GM18867 (cell line): ENCODE data around the gene MERTK.

Experiments
- ATAC-seq: cut with Tn5 transposase; IDR thresholded peaks from one replicate; pipeline ENCODE4 v1.9.1; 2021; ENCODE audit warnings: mild to moderate bottlenecking, moderate library complexity; ENCODE audit not compliant: unreplicated experiment

MERTK gene

DNA sequence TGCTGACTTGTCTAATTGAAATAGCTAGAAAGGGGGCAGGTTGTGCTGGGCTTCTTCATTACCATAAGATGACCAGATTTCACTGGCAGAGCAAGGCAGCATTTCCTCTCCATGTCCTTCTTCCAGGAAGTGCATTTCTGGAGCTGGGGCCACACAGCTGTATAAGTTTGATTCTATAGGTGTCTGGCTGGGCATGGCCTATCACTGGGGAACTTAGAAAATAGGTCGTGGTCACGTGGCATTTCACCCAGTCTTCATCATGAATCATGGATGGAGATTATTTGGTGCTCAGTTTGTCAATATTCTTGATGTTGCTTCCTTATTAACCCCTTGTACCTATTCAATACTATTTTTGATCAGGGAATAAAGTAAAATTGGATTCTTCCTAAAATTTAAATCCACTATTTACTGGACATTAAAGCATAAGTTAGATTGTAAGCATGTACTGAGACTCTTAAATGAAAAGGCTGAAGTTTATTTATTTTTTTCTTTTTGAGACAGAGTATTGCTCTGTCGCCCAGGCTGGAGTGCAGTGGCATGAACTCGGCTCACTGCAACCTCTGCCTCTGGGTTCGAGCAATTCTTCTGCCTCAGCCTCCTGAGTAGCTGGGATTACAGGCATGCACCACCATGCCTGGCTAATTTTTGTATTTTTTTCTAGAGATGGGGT lies 107.1 kb downstream of the MERTK start:
- no peak for ATAC-seq

DNA sequence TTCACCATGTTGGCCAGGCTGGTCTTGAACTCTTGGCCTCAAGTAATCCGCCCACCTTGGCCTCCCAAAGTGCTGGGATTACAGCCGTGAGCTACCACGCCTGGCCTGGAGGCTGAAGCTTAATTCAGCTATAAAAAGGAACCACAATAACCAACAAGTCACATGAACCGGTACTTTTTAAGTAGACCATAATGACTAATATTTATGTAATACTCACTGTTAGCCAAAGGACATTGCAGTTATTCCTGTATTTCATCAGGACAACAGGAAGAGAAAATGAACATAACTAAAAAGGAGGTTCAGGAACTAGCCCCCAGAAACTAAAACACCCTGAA lies 107.6 kb downstream of the MERTK start:
- no peak for ATAC-seq

- no peak for ATAC-seq
Observed at GRCh38 chr2:112007493-112007892, 109.1 kb downstream of the MERTK start.

DNA sequence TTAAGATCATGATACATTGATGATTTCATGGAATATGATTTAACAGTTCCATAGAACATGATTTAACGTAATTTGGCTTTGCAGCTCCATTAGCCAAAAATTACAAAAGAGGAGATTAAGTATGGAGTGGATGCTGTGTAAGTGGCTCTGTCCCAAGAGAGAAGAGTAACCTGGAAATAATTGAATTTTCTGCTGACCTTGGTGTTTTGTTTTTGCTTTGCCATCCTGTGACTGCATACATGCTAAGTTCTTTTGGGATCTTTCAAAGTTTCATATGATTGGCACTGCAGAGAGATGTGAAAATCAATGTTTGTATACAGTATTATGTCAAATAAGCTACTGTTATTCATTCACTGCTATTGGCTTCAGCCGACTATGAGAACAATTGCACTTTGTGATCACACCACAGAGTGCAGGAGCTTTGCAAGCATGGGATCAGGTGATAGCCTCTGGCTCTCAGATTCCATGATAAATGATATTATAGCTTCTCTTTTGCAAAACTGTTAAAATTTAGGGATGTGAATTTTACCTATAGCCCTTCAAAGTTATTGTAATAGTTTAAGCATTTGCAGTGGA lies 110.6 kb downstream of the MERTK start:
- ATAC-seq = no peak

DNA sequence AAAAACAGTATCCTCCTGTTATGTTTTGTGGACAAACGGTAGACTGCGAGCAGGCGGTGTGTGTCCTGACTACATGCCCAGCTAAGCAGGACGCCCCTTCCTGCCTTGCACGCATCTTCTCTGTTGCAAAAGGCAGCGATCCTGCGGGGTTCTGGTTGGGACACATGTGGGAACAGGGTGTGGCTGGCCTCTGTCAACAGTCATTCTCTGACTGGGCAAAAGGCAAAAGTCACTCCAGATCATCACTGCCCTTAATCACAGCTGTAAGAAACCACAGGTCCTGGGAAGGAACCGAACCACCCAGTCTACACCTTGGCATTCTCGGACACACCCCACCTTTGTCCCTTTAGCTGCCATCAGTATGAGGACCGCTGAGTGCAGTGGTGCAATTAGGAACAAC lies 112.3 kb downstream of the MERTK start:
- no peak for ATAC-seq

DNA sequence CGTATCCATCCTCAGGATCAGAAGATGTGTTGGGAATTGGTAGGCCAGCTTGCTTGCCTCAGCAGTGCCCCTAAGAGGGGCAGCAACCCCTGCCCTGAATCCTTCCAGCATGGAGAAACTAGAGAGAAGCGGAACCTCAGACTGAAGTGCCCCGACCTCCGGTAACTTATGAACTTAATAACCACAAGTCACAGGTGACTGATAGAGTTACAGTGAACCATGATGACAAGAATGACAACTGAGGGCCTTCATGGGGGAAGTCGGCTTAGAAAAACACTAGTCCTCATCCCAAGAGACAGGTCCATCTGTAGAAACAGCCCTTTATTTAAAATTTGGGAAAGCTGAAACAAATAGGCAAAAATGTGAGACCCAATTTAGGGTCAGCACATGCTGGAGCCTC lies 114.1 kb downstream of the MERTK start:
- ATAC-seq = no peak

GRCh38 chr2:112018846-112019245 lies 120.4 kb downstream of the MERTK start:
- ATAC-seq = no peak

DNA sequence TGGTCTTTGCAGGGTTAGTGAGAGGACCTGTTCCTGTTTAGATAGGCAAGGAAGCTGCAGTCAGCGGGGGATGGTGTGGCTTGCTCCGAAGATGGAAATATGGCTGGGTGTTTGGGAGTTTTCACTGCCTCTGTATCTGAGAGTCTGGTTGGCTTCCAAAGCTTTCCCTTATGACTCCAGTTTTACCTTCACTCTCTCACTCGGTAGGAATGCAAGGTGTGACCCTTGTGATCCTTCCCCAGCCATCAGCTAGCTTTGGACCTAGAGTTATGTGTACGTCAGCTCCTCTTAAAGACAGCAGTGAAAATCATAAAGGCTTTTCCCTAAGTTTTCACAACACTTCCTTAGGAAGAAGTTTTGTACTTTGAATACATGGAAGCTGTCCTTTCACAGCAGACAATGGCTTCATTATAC lies 121.2 kb downstream of the MERTK start:
- no peak for ATAC-seq

DNA sequence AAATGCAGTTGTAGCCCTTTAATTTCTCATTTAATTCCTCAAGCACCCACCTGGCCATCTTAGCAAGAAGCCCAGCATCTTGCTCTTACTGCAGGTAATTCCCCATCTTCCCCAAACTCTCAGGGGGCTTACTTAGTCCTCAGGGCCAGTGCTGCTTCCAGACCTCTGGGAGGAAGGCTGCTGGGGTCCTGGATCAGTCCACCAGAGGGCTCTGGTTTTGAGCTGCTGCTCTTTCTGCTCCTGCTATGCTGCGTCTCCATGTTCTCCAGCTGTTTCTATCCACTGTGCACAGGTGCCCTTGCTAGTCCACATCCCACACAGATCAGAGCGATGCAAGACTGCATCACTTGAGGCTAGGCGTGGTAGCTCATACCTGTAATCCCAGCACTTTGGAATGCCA lies 122.2 kb downstream of the MERTK start:
- ATAC-seq = no peak

DNA sequence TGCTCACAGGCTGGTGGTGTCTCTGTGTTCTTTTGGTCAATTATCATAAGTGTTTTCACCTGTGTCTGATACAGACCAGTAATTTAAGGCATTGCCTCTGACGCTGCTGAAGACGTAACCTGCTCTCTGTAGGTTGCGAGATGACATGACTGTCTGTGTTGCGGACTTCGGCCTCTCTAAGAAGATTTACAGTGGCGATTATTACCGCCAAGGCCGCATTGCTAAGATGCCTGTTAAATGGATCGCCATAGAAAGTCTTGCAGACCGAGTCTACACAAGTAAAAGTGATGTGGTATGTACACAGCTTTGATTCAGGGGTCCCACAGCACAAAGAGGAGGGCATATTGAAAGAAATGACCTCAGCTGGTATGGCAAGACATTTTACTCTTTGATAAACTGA lies 122.9 kb downstream of the MERTK start:
- ATAC-seq = no peak

- ATAC-seq = no peak
Observed at GRCh38 chr2:112021781-112022231, 123.4 kb downstream of the MERTK start.

DNA sequence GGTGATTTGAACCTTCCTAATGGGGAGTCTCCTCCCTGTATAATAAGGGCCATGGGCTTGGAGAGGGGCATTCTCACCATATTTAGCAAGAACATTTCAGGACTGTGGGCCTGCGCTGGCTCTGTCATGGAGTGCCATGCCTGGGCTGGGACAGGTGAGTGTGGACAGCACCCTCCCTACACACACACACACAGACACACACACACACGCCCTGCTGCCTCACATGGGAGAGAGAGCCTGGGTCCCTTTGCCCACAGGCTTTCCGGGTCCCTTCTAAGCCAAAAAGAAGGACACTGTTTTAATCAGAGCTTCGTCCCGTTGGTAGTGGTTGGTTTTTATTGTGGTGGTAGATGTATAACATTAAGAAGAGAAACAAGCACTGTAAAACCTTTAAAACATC lies 125.3 kb downstream of the MERTK start:
- ATAC-seq = no peak

GRCh38 chr2:112024231-112024630 lies 125.8 kb downstream of the MERTK start:
- ATAC-seq = no peak

- no peak for ATAC-seq
Observed at GRCh38 chr2:112024896-112025491, 126.6 kb downstream of the MERTK start.

DNA sequence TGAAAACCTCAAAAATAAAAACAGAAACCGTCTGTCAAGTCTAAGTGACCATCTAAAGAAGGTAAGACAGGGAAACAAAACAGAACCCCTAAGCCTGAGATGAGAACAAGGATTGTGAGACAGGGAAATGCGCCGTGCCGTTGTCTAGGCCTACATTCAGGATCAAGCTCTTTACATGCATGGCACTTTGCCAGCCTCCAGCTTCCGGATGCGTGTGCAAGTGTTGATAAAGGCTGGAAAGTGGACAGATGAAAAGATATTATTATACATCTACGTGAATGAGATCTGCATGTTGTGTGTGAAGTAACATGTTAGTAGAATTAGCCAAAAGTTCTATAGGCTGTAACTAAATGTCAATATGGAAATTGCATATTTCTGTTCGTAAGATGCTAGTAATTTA lies 128.1 kb downstream of the MERTK start:
- ATAC-seq = no peak

GRCh38 chr2:112027767-112028166 lies 129.4 kb downstream of the MERTK start:
- no peak for ATAC-seq

DNA sequence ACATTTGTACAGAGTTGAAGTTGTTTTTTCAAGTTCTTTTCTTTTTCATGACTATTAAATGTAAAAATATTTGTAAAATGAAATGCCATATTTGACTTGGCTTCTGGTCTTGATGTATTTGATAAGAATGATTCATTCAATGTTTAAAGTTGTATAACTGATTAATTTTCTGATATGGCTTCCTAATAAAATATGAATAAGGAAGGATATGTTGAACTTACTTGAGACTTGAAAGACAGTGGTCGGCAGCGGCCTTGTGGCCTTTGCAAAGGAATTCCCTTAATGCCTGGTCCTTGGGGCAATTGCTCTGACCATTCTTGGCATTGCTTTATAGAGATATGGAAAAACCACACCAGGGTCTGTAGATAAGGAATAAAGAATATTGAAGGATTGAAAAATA lies 130.8 kb downstream of the MERTK start:
- ATAC-seq = no peak

DNA sequence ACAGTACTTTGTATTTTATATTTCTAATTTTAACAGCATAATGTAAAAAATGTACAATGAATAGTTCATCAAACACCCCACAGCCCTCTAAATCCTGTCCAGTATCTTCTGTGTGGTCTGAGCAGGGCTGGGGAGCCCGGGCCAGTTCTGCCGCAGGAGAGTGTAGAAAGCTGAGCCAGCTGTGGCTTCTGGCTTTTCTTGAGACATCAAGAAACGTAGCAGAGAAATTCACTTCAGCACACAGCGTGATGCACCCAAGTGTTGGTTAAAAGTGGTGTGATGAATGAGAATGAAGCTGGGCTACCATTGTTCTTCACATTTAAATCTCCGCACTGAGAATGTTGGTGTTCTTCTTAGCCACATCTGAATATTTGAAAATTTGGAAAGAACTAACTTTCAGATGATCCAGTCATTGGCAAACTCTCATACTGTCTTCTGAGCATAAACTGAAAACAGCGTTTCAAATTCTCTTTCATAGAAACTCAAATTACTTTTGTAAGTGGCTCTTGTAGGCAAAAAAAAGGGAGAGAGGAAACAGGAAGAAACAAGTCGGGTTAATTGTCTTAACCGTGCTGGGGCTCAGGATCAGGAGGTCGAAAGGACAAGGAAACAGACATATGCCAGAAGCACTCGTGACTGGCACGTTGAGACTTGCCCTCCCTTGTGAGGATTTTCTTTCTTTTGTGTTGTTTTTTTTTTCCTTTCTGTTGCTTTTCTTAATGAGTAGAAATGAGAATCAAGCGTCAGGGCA lies 133.2 kb downstream of the MERTK start:
- no peak for ATAC-seq

GRCh38 chr2:112032224-112032586 lies 133.8 kb downstream of the MERTK start:
- no peak for ATAC-seq

- ATAC-seq = no peak
Observed at GRCh38 chr2:112032689-112033465, 134.5 kb downstream of the MERTK start.

DNA sequence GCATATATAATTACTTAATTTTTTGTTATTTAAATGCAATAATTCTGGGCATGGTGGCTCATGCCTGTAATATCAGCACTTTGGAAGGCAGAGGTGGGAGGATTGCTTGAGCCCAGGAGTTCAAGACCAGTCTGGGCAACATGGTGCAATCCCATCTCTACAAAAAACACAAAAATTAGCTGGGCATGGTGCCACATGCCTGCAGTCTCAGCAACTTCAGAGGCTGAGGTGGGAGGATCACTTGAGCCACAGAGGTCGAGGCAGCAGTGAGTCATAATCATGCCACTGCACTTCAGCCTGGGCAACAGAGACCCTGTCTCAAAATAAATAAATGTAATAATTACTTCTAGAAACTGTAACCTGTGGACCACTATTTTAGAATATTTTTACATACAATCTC lies 135.2 kb downstream of the MERTK start:
- ATAC-seq = no peak
